ENCODE data around the gene PRPH.
A peak's percentile ranks its signal among the peaks of the same experiment; 100 is the strongest.

The PRPH gene

GRCh38 chr12:49342914-49343731, 48.2 kb downstream of the PRPH start:
- peaks cover 3 to 74% of the 10 kb centered on the region in 2 donors for H3K27me3 ChIP-seq
- peaks cover 7 to 52% (median 49%) of the 10 kb centered on the region in 4 donors for H3K4me1 ChIP-seq
- H3K4me3 ChIP-seq = peak overlapping the region; percentile 39 to 45
- peak in 1 of 2 donors; percentile 64 for DNase-seq
- no peak overlapping the region for H3K27ac ChIP-seq
- no peak for TF ChIP-seq CTCF (IDR thresholded peaks at IDR 0.05)
- no peaks in the 10 kb centered on the region for H3K9me3 ChIP-seq
- intact Hi-C loops (cut with DNase I; ENCODE audit: low total_unique reads) = no loop called here
- H3K36me3 ChIP-seq = no peaks in the 10 kb centered on the region

- peaks cover 7 to 55% (median 50%) of the 10 kb centered on the region in 4 donors for H3K4me1 ChIP-seq
- no peaks in the 10 kb centered on the region for H3K36me3 ChIP-seq
- intact Hi-C loops (cut with DNase I; ENCODE audit: low total_unique reads) = no loop called here
- H3K9me3 ChIP-seq = no peaks in the 10 kb centered on the region
- DNase-seq = no peak
- no peak for TF ChIP-seq CTCF (IDR thresholded peaks at IDR 0.05)
- peaks cover 3 to 74% of the 10 kb centered on the region in 2 donors for H3K27me3 ChIP-seq
- peak overlapping the region in 1 of 2 donors; percentile 51 for H3K4me3 ChIP-seq
- H3K27ac ChIP-seq = no peak overlapping the region
Observed at GRCh38 chr12:49344486-49345050, 49.6 kb downstream of the PRPH start.

- Histone ChIP-seq H3K4me3 (peak overlapping the region; percentile 37 to 51), H3K4me1 (peaks cover 7 to 55% (median 50%) of the 10 kb centered on the region in 4 donors), H3K9me3 (no peaks in the 10 kb centered on the region), H3K27ac (no peak overlapping the region), H3K36me3 (no peaks in the 10 kb centered on the region), H3K27me3 (peaks cover 3 to 78% of the 10 kb centered on the region in 2 donors)
- intact Hi-C loops (cut with DNase I; ENCODE audit: low total_unique reads) = no loop called here
- peak in 1 of 2 donors; percentile 69 for DNase-seq
- TF ChIP-seq CTCF (IDR thresholded peaks at IDR 0.05) = no peak
Observed at GRCh38 chr12:49345051-49345824, 50.3 kb downstream of the PRPH start.

- no peaks in the 10 kb centered on the region for H3K9me3 ChIP-seq
- intact Hi-C loops (cut with DNase I; ENCODE audit: low total_unique reads) = no loop called here
- peaks cover 3 to 84% of the 10 kb centered on the region in 2 donors for H3K27me3 ChIP-seq
- peaks cover 7 to 55% (median 50%) of the 10 kb centered on the region in 4 donors for H3K4me1 ChIP-seq
- no peaks in the 10 kb centered on the region for H3K36me3 ChIP-seq
- peak overlapping the region; percentile 37 to 51 for H3K4me3 ChIP-seq
- no peak for TF ChIP-seq CTCF (IDR thresholded peaks at IDR 0.05)
- DNase-seq = peak in 1 of 2 donors; percentile 53
- no peak overlapping the region for H3K27ac ChIP-seq
Observed at GRCh38 chr12:49345825-49346658, 51.1 kb downstream of the PRPH start.
